Smooth muscle cell of bladder (primary cell): ENCODE results near the gene C6orf132. TPM values are rescaled to one million over a fixed set of nuclear protein-coding genes. Genes with fewer than 3 reads are reported as not detected.

Experiments used
- total RNA-seq: library from RNA; depleted of rRNA; stranded (reverse); fragments of >200 nt; gene quantifications from 2 replicates; pipeline ENCODE4 v1.2.3, GENCODE V29; 2014

The C6orf132 gene
- total RNA-seq, result 0.46 and 0.71 TPM in 2 replicates

GRCh38 chr6:42142118-42142835 is at the start of gene C6orf132:
Gene C6orf132 (minus strand): TSS chr6:42142620. CDS start chr6:42142444, 176 bp downstream.

GRCh38 chr6:42173101-42173500 is 30.7 kb upstream of the C6orf132 start, which contains the start of gene GUCA1A:
Gene GUCA1A (plus strand): TSS chr6:42173364. CDS start chr6:42173614, 250 bp downstream.

Other genes starting within 250 kb of the C6orf132 start
- 2.0 and 2.4 TPM in 2 replicates for gene USP49, start 247.2 kb downstream of the C6orf132 start, total RNA-seq
- 24.1 and 26.0 TPM in 2 replicates for gene MED20, start 221.5 kb downstream of the C6orf132 start, total RNA-seq
- gene BYSL, start 221.1 kb downstream of the C6orf132 start, total RNA-seq, result 13.1 and 13.6 TPM in 2 replicates
- 14.0 and 17.2 TPM in 2 replicates for gene CCND3, start 200.8 kb downstream of the C6orf132 start, total RNA-seq
- 11.0 and 12.6 TPM in 2 replicates for gene TAF8, start 92.1 kb downstream of the C6orf132 start, total RNA-seq
- 0.09 TPM in 1 of 2 replicates, not detected in the other for gene GUCA1A, start 30.7 kb upstream of the C6orf132 start, total RNA-seq
- 0.55 and 0.57 TPM in 2 replicates for gene GUCA1B, start 52.3 kb upstream of the C6orf132 start, total RNA-seq
- 49.8 and 50.2 TPM in 2 replicates for gene MRPS10, start 75.2 kb upstream of the C6orf132 start, total RNA-seq